HCT116 (cell line): ENCODE measurements around the gene ACY1. TPM values are rescaled to one million over a fixed set of nuclear protein-coding genes. Genes with fewer than 3 reads are reported as not detected.

ENCODE experiments used
- ATAC-seq: fragments of 200-7000 bp; cut with Tn5 transposase; 2 replicates; pipeline ENCODE4 v1.9.1; 2020; ENCODE audit warnings: mild to moderate bottlenecking, moderate library complexity
- BruUV-seq: library from RNA; stranded (reverse); fragments of 400-500 nt; replicated peaks from 2 replicates; lab custom pipeline; 2021; lab: Mats Ljungman, UMichigan
- CTCF ChIA-PET: fragments of 300-600 bp; sonication (Branson Sonifier 250); formaldehyde crosslinking; loops from one replicate; lab custom pipeline; 2021; ENCODE audit warnings: antibody characterized with exemption; lab: Charles Lee
- POLR2A ChIA-PET: fragments of 300-600, 350-600 bp; sonication (Branson Sonifier 250); formaldehyde crosslinking; loops from one replicate; lab custom pipeline; 2021; ENCODE audit warnings: antibody characterized with exemption; lab: Charles Lee
- RAD21 ChIA-PET, 2 experiments: fragments of 300-600 bp; sonication (Branson Sonifier 250); formaldehyde crosslinking; loops; one replicate each; lab custom pipeline; 2023; ENCODE audit warnings: low total read pairs in 2 of 2; ENCODE audit not compliant: uncharacterized antibody in 2 of 2, unreplicated experiment in 2 of 2, low non-redundant PET in 1 of 2; lab: Charles Lee
- DNase-seq: peaks from one replicate; pipeline ENCODE4 v3.0.0-alpha.2; 2010; ENCODE audit warnings: low read depth, low spot score
- H2AFZ ChIP-seq: fragments of 200-600 bp; shearing (Covaris generic), sonication (generic); 2 replicates; pipeline ENCODE4 v1.6.1; 2017; ENCODE audit warnings: low read depth, mixed run types, mixed read lengths, antibody characterized with exemption, low read length; ENCODE audit not compliant: poor library complexity, severe bottlenecking
- H3K27ac ChIP-seq: 2 replicates; pipeline ENCODE4 v1.5.1; 2012; ENCODE audit warnings: low read depth, low read length
- H3K27me3 ChIP-seq: fragments of 200-600 bp; sonication (generic); 2 replicates; pipeline ENCODE4 v1.6.1; 2016; ENCODE audit warnings: mixed run types, low read length, mixed read lengths; ENCODE audit not compliant: insufficient read depth
- H3K36me3 ChIP-seq, 2 experiments: fragments of 200-500 bp in 1 of 2; fragments of 200-600 bp in 1 of 2; sonication (Bioruptor generic) in 1 of 2; sonication (generic) in 1 of 2; 2 replicates each; pipeline versions ENCODE4 v1.5.1 to v1.6.1; 2014 to 2016; ENCODE audit warnings: low read length in 2 of 2, inconsistent platforms in 1 of 2, mixed read lengths in 1 of 2, mixed run types in 1 of 2; ENCODE audit not compliant: insufficient read depth in 2 of 2, control insufficient read depth in 1 of 2
- H3K4me1 ChIP-seq, 2 experiments: fragments of 200-600 bp in 1 of 2; sonication (generic) in 1 of 2; 2 replicates each; pipeline versions ENCODE4 v1.5.1 to v1.6.1; 2012 to 2017; ENCODE audit warnings: low read length in 2 of 2, inconsistent platforms in 1 of 2, mild to moderate bottlenecking in 1 of 2, mixed read lengths in 1 of 2, mixed run types in 1 of 2, moderate library complexity in 1 of 2; ENCODE audit not compliant: insufficient read depth in 2 of 2, control insufficient read depth in 1 of 2
- H3K4me2 ChIP-seq: fragments of 200-600 bp; sonication (generic); 2 replicates; pipeline ENCODE4 v1.6.1; 2017; ENCODE audit warnings: mixed run types, low read length, mixed read lengths
- H3K4me3 ChIP-seq, 2 experiments: fragments of 200-600 bp in 1 of 2; sonication (generic) in 1 of 2; replicated peaks in 1 of 2; 2 replicates each; pipeline ENCODE4 v1.5.1; 2011 to 2016; ENCODE audit warnings: low read length in 2 of 2, control low read depth in 1 of 2, low read depth in 1 of 2, mild to moderate bottlenecking in 1 of 2, mixed read lengths in 1 of 2, mixed run types in 1 of 2
- H3K79me2 ChIP-seq: fragments of 200-600 bp; sonication (generic); 2 replicates; pipeline ENCODE4 v1.6.1; 2017; ENCODE audit warnings: mild to moderate bottlenecking, mixed run types, low read length, moderate library complexity, mixed read lengths; ENCODE audit not compliant: insufficient read depth
- H3K9ac ChIP-seq: fragments of 200-600 bp; sonication (generic); 2 replicates; pipeline ENCODE4 v1.6.1; 2016; ENCODE audit warnings: low read length, mixed read lengths
- H3K9me2 ChIP-seq: fragments of 200-600 bp; sonication (generic), shearing (Covaris generic); 2 replicates; pipeline ENCODE4 v1.6.1; 2017; ENCODE audit warnings: mixed run types, mild to moderate bottlenecking, moderate library complexity; ENCODE audit not compliant: insufficient read depth
- H3K9me3 ChIP-seq, 2 experiments: fragments of 200-500 bp in 1 of 2; fragments of 200-600 bp in 1 of 2; sonication (Bioruptor generic) in 1 of 2; sonication (generic) in 1 of 2; 2 replicates each; pipeline ENCODE4 v1.6.1; 2014 to 2017; ENCODE audit warnings: low read length in 2 of 2, mixed read lengths in 2 of 2, inconsistent platforms in 1 of 2, low read depth in 1 of 2, mild to moderate bottlenecking in 1 of 2, mixed run types in 1 of 2, moderate library complexity in 1 of 2; ENCODE audit not compliant: control insufficient read depth in 1 of 2, insufficient read depth in 1 of 2
- H4K20me1 ChIP-seq: fragments of 200-600 bp; sonication (generic), shearing (Covaris generic); 2 replicates; pipeline ENCODE4 v1.6.1; 2017; ENCODE audit warnings: mixed run types, mild to moderate bottlenecking, moderate library complexity; ENCODE audit not compliant: insufficient read depth
- CBX3 ChIP-seq: IDR thresholded peaks from 2 replicates; pipeline ENCODE4 v1.6.1; 2012; ENCODE audit warnings: low read depth
- CEBPB ChIP-seq: IDR thresholded peaks from 2 replicates; pipeline ENCODE4 v1.6.1; 2012; ENCODE audit warnings: low read depth
- EGR1 ChIP-seq: IDR thresholded peaks from 2 replicates; pipeline ENCODE4 v1.6.1; 2012; ENCODE audit warnings: low read depth
- ELF1 ChIP-seq: IDR thresholded peaks from 2 replicates; pipeline ENCODE4 v1.6.1; 2012; ENCODE audit warnings: low read depth, borderline replicate concordance
- EZH2phosphoT487 ChIP-seq: fragments of 200-600 bp; IDR thresholded peaks from 2 replicates; pipeline ENCODE4 v1.6.1; 2018; ENCODE audit warnings: antibody characterized with exemption, borderline replicate concordance
- JUND ChIP-seq: IDR thresholded peaks from 2 replicates; pipeline ENCODE4 v1.6.1; 2012
- POLR2A ChIP-seq: IDR thresholded peaks from 2 replicates; pipeline ENCODE4 v1.7.0; 2011; ENCODE audit warnings: borderline replicate concordance; ENCODE audit not compliant: insufficient read depth, insufficient read length; ENCODE audit errors: extremely low read depth
- POLR2AphosphoS5 ChIP-seq: IDR thresholded peaks from 2 replicates; pipeline ENCODE4 v1.6.1; 2011; ENCODE audit warnings: mild to moderate bottlenecking, low read depth, low read length, moderate library complexity
- RAD21 ChIP-seq: IDR thresholded peaks from 2 replicates; pipeline ENCODE4 v1.6.1; 2012; ENCODE audit warnings: low read depth, mild to moderate bottlenecking
- SP1 ChIP-seq: IDR thresholded peaks from 2 replicates; pipeline ENCODE4 v1.6.1; 2012; ENCODE audit warnings: low read depth
- SRF ChIP-seq: IDR thresholded peaks from 2 replicates; pipeline ENCODE4 v1.6.1; 2012; ENCODE audit warnings: low read depth
- TCF7L2 ChIP-seq: IDR thresholded peaks from 2 replicates; pipeline ENCODE4 v1.7.0; 2011; ENCODE audit warnings: borderline replicate concordance, inconsistent platforms; ENCODE audit not compliant: insufficient read depth, insufficient read length; ENCODE audit errors: extremely low read depth
- YY1 ChIP-seq: IDR thresholded peaks from 2 replicates; pipeline ENCODE4 v1.6.1; 2011; ENCODE audit warnings: low read length, low read depth, moderate library complexity, mild to moderate bottlenecking; ENCODE audit not compliant: insufficient replicate concordance; ENCODE audit errors: extremely low read depth
- ZFX ChIP-seq: fragments of 450-650 bp; IDR thresholded peaks from 2 replicates; pipeline ENCODE4 v1.6.1; 2017
- intact Hi-C: fragments of 100-400 bp; cut with micrococcal nuclease; formaldehyde crosslinking; loops from 2 replicates; pipeline ENCODE4 v1.10.0; 2022
- total RNA-seq: library from RNA; stranded (reverse); gene quantifications from one replicate; pipeline ENCODE4 v1.2.1, GENCODE V29; 2021; ENCODE audit not compliant: unreplicated experiment
- TF ChIP-seq, protein P1 (sequence below): IDR thresholded peaks from 2 replicates; pipeline ENCODE4 v1.6.1; 2012
- TF ChIP-seq, protein P2 (sequence below): IDR thresholded peaks from 2 replicates; pipeline ENCODE4 v1.6.1; 2012

The ACY1 gene
- total RNA-seq, 1 experiment from 2014 or later: 73.2 TPM

DNA sequence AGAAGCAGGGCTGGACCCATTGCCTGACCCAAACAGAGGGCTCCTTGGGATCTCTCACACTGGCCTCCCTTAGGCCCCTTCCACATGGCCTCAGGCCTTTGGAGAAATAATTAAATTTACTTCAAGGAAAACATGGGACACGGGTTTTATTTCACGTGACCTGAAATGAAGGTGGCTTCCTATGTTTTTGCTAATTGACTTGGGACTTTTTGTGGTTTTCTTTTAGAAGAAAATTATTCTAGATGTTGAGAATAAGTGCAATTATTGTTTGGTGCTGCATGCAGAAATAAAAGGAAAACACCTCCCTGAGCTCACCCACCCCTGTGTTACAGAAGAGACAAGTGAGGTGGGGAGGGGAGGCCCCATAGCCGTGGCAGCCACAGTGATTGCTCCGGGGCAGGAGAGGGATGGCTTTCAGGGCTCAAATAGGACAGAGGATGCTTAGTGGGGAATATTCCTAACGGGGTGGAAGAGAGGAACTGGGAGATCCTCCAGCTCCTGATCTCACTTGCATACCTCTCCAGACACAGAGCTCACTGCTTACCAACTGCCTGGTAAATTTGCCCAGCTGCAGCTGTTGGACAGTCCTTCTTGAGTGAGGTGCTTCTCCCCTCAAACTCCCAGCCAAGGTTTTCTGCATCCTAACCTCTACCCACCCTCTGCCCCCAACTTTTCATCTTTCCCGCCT lies 41.6 kb downstream of the ACY1 start:
- Histone ChIP-seq H3K4me3 (no peak overlapping the region), H3K27ac (no peak overlapping the region), H2AFZ (no peak overlapping the region), H3K4me2 (no peak overlapping the region), H3K79me2 (no peaks in the 10 kb centered on the region), H3K4me1 (peaks cover 9 to 31% of the 10 kb centered on the region in 2 experiments), H3K36me3 (no peaks in the 10 kb centered on the region), H4K20me1 (no peaks in the 10 kb centered on the region), H3K9me2 (no peaks in the 10 kb centered on the region), H3K27me3 (no peaks in the 10 kb centered on the region)
- RAD21 ChIA-PET: no interaction called here
- no TSS peak for BruUV-seq
- CTCF ChIA-PET: no interaction called here
- no peak for DNase-seq
- TF ChIP-seq CBX3 (no peak), ELF1 (no peak), ZFX (no peak), CEBPB (no peak), TCF7L2 (no peak), POLR2A (no peak), RAD21 (no peak), JUND (no peak), SP1 (no peak), EGR1 (no peak), SRF (no peak), POLR2AphosphoS5 (no peak), YY1 (no peak), EZH2phosphoT487 (no peak)
- TF ChIP-seq, protein P1, sequence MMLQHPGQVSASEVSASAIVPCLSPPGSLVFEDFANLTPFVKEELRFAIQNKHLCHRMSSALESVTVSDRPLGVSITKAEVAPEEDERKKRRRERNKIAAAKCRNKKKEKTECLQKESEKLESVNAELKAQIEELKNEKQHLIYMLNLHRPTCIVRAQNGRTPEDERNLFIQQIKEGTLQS: no peak
- TF ChIP-seq, protein P2, sequence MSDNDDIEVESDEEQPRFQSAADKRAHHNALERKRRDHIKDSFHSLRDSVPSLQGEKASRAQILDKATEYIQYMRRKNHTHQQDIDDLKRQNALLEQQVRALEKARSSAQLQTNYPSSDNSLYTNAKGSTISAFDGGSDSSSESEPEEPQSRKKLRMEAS: no peak
- TF ChIP-seq, all 23 proteins: peak for 0
- intact Hi-C loops: no loop called here
- POLR2A ChIA-PET: no interaction called here
- no peak for ATAC-seq
- H3K9ac ChIP-seq: no peak overlapping the region
- H3K9me3 ChIP-seq: no peaks in the 10 kb centered on the region
